ENCODE data around the gene TFAP2C.

Gene TFAP2C

GRCh38 chr20:56628873-56629463 lies at the start of gene TFAP2C:
Gene TFAP2C (plus strand): TSS chr20:56629306. CDS start chr20:56629545, 239 bp downstream.
- H3K4me3 ChIP-seq (ENCODE audit: low read depth, low read length) = no peak within 1 kb of the TSS
- no peak for TF ChIP-seq CTCF (IDR thresholded peaks at IDR 0.05; ENCODE audit: borderline replicate concordance, insufficient read depth, low read depth, low read length)

GRCh38 chr20:56580226-56580625 lies 48.9 kb upstream of the TFAP2C start:
- no peak overlapping the region for H3K4me3 ChIP-seq (ENCODE audit: low read depth, low read length)
- TF ChIP-seq CTCF (IDR thresholded peaks at IDR 0.05; ENCODE audit: borderline replicate concordance, insufficient read depth, low read depth, low read length) = no peak

- H3K4me3 ChIP-seq (ENCODE audit: low read depth, low read length) = no peak overlapping the region
- no peak for TF ChIP-seq CTCF (IDR thresholded peaks at IDR 0.05; ENCODE audit: borderline replicate concordance, insufficient read depth, low read depth, low read length)
Measured at GRCh38 chr20:56581701-56582100, 47.4 kb upstream of the TFAP2C start.

- H3K4me3 ChIP-seq (ENCODE audit: low read depth, low read length) = no peak overlapping the region
- no peak for TF ChIP-seq CTCF (IDR thresholded peaks at IDR 0.05; ENCODE audit: borderline replicate concordance, insufficient read depth, low read depth, low read length)
Measured at GRCh38 chr20:56582542-56582941, 46.6 kb upstream of the TFAP2C start.

- no peak overlapping the region for H3K4me3 ChIP-seq (ENCODE audit: low read depth, low read length)
- no peak for TF ChIP-seq CTCF (IDR thresholded peaks at IDR 0.05; ENCODE audit: borderline replicate concordance, insufficient read depth, low read depth, low read length)
Measured at GRCh38 chr20:56584916-56585315, 44.2 kb upstream of the TFAP2C start.

GRCh38 chr20:56587307-56588041 lies 41.6 kb upstream of the TFAP2C start:
- no peak for TF ChIP-seq CTCF (IDR thresholded peaks at IDR 0.05; ENCODE audit: borderline replicate concordance, insufficient read depth, low read depth, low read length)
- no peak overlapping the region for H3K4me3 ChIP-seq (ENCODE audit: low read depth, low read length)

GRCh38 chr20:56588996-56589395 lies 40.1 kb upstream of the TFAP2C start:
- TF ChIP-seq CTCF (IDR thresholded peaks at IDR 0.05; ENCODE audit: borderline replicate concordance, insufficient read depth, low read depth, low read length) = no peak
- H3K4me3 ChIP-seq (ENCODE audit: low read depth, low read length) = no peak overlapping the region

All from GM12875 (cell line).